ENCODE data around the gene HEATR3. TPM values are rescaled to one million over a fixed set of nuclear protein-coding genes. Genes with fewer than 3 reads are reported as not detected.

Gene HEATR3
- total RNA-seq, 4 donors from 2014 or later = 15.6 to 51.8 (median 25.3) TPM

- TF ChIP-seq, protein P1, sequence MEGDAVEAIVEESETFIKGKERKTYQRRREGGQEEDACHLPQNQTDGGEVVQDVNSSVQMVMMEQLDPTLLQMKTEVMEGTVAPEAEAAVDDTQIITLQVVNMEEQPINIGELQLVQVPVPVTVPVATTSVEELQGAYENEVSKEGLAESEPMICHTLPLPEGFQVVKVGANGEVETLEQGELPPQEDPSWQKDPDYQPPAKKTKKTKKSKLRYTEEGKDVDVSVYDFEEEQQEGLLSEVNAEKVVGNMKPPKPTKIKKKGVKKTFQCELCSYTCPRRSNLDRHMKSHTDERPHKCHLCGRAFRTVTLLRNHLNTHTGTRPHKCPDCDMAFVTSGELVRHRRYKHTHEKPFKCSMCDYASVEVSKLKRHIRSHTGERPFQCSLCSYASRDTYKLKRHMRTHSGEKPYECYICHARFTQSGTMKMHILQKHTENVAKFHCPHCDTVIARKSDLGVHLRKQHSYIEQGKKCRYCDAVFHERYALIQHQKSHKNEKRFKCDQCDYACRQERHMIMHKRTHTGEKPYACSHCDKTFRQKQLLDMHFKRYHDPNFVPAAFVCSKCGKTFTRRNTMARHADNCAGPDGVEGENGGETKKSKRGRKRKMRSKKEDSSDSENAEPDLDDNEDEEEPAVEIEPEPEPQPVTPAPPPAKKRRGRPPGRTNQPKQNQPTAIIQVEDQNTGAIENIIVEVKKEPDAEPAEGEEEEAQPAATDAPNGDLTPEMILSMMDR (IDR thresholded peaks at IDR 0.05) = no peak
- DNase-seq (ENCODE audit: low spot score) = no peak
- ATAC-seq (ENCODE audit: low FRiP score) = no peak
Measured at GRCh38 chr16:50079397-50080140, 13.8 kb downstream of the HEATR3 start.

GRCh38 chr16:50081428-50082018, 15.8 kb downstream of the HEATR3 start:
- no peak for DNase-seq (ENCODE audit: low spot score)
- ATAC-seq (ENCODE audit: low FRiP score) = no peak
- TF ChIP-seq, protein P1 (IDR thresholded peaks at IDR 0.05) = no peak

GRCh38 chr16:50083996-50084395, 18.2 kb downstream of the HEATR3 start:
- no peak for DNase-seq (ENCODE audit: low spot score)
- ATAC-seq (ENCODE audit: low FRiP score) = no peak
- TF ChIP-seq, protein P1 (IDR thresholded peaks at IDR 0.05) = no peak

- ATAC-seq (ENCODE audit: low FRiP score) = no peak
- DNase-seq (ENCODE audit: low spot score) = no peak
- TF ChIP-seq, protein P1 (IDR thresholded peaks at IDR 0.05) = no peak
Measured at GRCh38 chr16:50086176-50086575, 20.4 kb downstream of the HEATR3 start.

- DNase-seq (ENCODE audit: low spot score) (no peak), ATAC-seq (ENCODE audit: low FRiP score) (no peak)
- TF ChIP-seq, protein P1 (IDR thresholded peaks at IDR 0.05) = no peak
Measured at GRCh38 chr16:50088302-50088701, 22.5 kb downstream of the HEATR3 start.

DNA sequence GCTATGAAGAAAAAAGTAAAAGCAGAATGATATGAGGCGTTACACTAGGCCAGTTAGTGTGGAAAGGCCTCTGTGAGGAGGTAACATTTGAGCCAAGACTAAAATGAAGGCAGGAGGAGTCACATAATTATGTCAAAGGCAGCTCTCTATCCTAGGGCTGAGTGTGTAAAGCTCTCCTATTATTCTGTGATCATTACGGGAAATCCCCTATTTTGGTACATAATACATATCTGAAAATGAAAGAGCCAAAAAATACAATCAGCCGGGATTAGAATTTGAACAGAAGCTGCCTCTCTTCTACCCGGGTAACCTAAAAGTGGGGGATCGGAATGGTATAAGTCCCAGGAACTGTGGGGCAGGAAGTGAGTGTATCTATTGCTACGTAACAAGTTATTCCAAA, 27.1 kb downstream of the HEATR3 start:
- TF ChIP-seq, protein P1 (IDR thresholded peaks at IDR 0.05) = no peak
- no peak for ATAC-seq (ENCODE audit: low FRiP score)
- DNase-seq (ENCODE audit: low spot score) = no peak
